Measurements from ENCODE around the gene SS18L1.

GRCh38 chr20:62150310-62150575 lies 6.7 kb downstream of the SS18L1 start:
- TF ChIP-seq, protein P1, sequence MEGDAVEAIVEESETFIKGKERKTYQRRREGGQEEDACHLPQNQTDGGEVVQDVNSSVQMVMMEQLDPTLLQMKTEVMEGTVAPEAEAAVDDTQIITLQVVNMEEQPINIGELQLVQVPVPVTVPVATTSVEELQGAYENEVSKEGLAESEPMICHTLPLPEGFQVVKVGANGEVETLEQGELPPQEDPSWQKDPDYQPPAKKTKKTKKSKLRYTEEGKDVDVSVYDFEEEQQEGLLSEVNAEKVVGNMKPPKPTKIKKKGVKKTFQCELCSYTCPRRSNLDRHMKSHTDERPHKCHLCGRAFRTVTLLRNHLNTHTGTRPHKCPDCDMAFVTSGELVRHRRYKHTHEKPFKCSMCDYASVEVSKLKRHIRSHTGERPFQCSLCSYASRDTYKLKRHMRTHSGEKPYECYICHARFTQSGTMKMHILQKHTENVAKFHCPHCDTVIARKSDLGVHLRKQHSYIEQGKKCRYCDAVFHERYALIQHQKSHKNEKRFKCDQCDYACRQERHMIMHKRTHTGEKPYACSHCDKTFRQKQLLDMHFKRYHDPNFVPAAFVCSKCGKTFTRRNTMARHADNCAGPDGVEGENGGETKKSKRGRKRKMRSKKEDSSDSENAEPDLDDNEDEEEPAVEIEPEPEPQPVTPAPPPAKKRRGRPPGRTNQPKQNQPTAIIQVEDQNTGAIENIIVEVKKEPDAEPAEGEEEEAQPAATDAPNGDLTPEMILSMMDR (IDR thresholded peaks at IDR 0.05 in 8 of 11, conservative IDR thresholded peaks at IDR 0.05 in 3 of 11) = no peak
- TF ChIP-seq POLR2A (IDR thresholded peaks at IDR 0.05) = no peak

All from spleen (tissue), 7 donors.